ENCODE data around the gene ORMDL2. TPM values are rescaled to one million over a fixed set of nuclear protein-coding genes. Genes with fewer than 3 reads are reported as not detected.
A peak's percentile ranks its signal among the peaks of the same experiment; 100 is the strongest.
"Not testable (repeated sequence)": the region's sequence is repeated elsewhere in the genome, so short reads cannot be mapped to it uniquely, and the experiment has no call there.

The ORMDL2 gene
- total RNA-seq, 4 donors from 2014 or later = 17.7 to 39.2 (median 23.4) TPM

DNA sequence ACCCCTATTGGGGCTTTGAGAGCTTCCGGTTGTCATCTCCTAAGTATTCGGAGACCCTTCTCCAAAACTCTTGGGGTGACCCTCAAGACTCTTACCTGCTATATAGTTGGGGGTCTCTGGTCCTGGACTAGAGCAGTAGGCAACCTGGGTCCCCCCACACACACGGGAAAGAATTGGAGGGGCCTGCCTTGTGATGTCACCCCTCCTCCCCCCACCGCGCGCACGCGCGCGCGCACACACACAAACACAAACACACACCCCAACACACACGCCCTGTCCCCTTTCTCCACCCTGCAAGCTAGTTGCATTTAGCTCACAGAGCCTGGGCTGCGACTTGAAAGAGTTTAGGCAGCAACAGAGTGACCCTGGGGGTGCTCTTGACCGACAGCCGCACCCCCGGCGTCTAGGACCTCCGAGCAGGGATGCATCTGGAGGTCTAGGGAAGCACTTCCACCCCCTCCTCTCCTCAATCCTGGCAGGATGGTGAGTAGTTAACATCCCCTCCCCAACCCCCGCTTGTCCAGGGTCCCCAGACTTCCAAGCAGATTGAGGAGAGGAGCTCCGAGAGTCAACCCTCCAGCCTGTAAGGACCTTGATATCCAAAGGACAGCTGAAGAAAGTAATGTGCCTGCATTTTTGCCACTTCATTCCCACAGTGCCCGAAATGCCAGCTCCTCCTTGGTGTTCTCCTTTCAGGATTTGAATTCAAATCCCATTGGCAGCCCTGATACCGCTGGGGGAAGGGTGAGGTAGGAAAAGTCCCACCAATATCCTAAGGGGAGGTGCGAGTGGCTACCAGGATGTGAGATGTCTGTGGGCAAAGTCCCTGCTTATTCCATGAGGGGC, 13.0 kb downstream of the ORMDL2 start:
- 1 to 4% methylated on average over 21 to 23 of the region's 23 CpGs for WGBS, 2 donors
- TF ChIP-seq, protein P1, sequence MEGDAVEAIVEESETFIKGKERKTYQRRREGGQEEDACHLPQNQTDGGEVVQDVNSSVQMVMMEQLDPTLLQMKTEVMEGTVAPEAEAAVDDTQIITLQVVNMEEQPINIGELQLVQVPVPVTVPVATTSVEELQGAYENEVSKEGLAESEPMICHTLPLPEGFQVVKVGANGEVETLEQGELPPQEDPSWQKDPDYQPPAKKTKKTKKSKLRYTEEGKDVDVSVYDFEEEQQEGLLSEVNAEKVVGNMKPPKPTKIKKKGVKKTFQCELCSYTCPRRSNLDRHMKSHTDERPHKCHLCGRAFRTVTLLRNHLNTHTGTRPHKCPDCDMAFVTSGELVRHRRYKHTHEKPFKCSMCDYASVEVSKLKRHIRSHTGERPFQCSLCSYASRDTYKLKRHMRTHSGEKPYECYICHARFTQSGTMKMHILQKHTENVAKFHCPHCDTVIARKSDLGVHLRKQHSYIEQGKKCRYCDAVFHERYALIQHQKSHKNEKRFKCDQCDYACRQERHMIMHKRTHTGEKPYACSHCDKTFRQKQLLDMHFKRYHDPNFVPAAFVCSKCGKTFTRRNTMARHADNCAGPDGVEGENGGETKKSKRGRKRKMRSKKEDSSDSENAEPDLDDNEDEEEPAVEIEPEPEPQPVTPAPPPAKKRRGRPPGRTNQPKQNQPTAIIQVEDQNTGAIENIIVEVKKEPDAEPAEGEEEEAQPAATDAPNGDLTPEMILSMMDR (IDR thresholded peaks at IDR 0.05) = no peak
- TF ChIP-seq POLR2A (IDR thresholded peaks at IDR 0.05) = peak in 1 of 2 donors; percentile 70
- intact Hi-C loops (cut with DNase I) = loop anchor here (5.0 kb wide), 1 partner anchor 106 kb away; no protein-coding TSS in a partner anchor
- Histone ChIP-seq H3K4me3 (replicated peaks in 1 of 3) (peak overlapping the region; percentile 30 to 93 (median 71)), H3K4me1 (peaks cover 42 to 44% of the 10 kb centered on the region in 2 donors), H3K27ac (peak overlapping the region; percentile 88 to 91 (median 90)), H3K9me3 (no peaks in the 10 kb centered on the region), H3K36me3 (no peaks in the 10 kb centered on the region), H3K27me3 (no peaks in the 10 kb centered on the region)
- peak; percentile 73 to 74 for DNase-seq

DNA sequence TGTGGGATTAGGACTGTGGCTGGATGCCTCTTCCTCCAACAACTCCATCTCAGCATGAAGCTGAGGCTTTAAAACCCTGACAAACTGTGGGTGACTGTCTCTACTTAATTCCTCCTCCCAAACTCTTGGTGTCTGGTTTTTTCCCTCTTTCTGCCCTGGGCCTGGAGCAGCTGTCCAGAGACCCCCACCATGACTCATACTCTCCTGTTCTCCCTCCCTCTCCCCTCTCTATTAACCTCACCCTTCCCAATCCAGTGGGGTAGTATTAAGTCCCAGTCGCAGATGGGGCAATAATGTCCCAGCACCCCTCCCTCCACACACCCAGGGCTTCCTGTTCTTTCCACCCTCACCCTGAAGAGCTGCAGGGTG, 13.6 kb downstream of the ORMDL2 start:
- Histone ChIP-seq H3K4me3 (replicated peaks in 1 of 3) (peak overlapping the region in 1 of 3 donors; percentile 93), H3K36me3 (no peaks in the 10 kb centered on the region), H3K4me1 (peaks cover 36 to 39% of the 10 kb centered on the region in 2 donors), H3K27me3 (no peaks in the 10 kb centered on the region), H3K9me3 (no peaks in the 10 kb centered on the region), H3K27ac (peak overlapping the region in 2 of 3 donors; percentile 90 to 91)
- intact Hi-C loops (cut with DNase I) = loop anchor here (5.0 kb wide), 1 partner anchor 106 kb away; no protein-coding TSS in a partner anchor
- DNase-seq = no peak
- TF ChIP-seq, protein P1 (IDR thresholded peaks at IDR 0.05) = no peak
- no peak for TF ChIP-seq POLR2A (IDR thresholded peaks at IDR 0.05)
- 46 to 50% methylated on average over 1 of the region's 1 CpG for WGBS, 2 donors

DNA sequence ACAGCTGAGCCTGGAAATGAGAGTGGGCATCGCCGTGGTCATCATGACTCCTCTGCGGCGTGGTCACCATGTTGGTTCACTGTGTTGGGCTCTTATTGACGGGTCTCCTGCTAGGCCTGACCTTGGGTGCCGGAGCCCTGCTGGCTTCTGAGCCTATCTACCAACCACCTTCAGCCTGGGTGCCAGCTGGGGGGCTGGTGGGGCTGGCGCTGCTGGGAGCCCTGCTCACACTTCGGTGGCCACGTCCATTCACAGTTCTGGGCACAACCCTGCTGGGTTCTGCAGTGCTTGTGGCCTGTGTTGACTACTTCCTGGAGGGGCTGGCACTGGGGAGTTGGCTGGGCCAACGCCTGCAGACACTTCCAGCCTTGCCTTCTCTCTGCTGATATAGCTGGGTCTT, 15.2 kb downstream of the ORMDL2 start:
- Histone ChIP-seq H3K4me1 (peaks cover 20 to 25% of the 10 kb centered on the region in 2 donors), H3K4me3 (replicated peaks in 1 of 3) (no peak overlapping the region), H3K27ac (no peak overlapping the region), H3K36me3 (no peaks in the 10 kb centered on the region), H3K9me3 (no peaks in the 10 kb centered on the region), H3K27me3 (no peaks in the 10 kb centered on the region)
- DNase-seq = no peak
- intact Hi-C loops (cut with DNase I) = loop anchor here (5.0 kb wide), 1 partner anchor 104 kb away; no protein-coding TSS in a partner anchor
- TF ChIP-seq, protein P1 (IDR thresholded peaks at IDR 0.05) = no peak
- no peak for TF ChIP-seq POLR2A (IDR thresholded peaks at IDR 0.05)
- 86 to 90% methylated on average over 1 to 9 of the region's 10 CpGs for WGBS, 2 donors

DNA sequence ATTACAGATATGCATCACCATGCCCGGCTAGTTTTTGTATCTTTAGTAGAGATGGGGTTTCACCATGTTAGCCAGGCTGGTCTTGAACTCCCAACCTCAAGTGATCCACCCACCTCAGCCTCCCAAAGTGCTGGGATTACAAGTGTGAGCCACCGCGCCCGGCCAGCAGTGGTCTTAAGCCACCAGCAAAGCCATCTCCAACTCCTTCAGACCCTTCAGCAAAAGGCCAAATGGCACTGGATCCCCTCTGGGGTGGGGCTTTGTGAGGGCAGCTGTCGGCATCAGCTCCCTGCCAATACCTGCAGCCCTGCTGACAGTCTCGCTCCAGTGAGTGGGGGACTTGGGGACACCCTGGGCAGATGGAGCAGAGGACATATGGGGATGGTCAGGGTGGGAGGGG, 16.6 kb downstream of the ORMDL2 start:
- not testable (repeated sequence) for H3K9me3 ChIP-seq; H3K27ac ChIP-seq; H3K4me3 ChIP-seq (replicated peaks in 1 of 3); H3K36me3 ChIP-seq; H3K27me3 ChIP-seq; DNase-seq
- intact Hi-C loops (cut with DNase I) = loop anchor here (5.0 kb wide), 1 partner anchor 103 kb away; no protein-coding TSS in a partner anchor
- 98 to 100% methylated on average over 1 to 4 of the region's 6 CpGs for WGBS, 2 donors
- H3K4me1 ChIP-seq = peaks cover 10 to 15% of the 10 kb centered on the region in 2 donors

DNA sequence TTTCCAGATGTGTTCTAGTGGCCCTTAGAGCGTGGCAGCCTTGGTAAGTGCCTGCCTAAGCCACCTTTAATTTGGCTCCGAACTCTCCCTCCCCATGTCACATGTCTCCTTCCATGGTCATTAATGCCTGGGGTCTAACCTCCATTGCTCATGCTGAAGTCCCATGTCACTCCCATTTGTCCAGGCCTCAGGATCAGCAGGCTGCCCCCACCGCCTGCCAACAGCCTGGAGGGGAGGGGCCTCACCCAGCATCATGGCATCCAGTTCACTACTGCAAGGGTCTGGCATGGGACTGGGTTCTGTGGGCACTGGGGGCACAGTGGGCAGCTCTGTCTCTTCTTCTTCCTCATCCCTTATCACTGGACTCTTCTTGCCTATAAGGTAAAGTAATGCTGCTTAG, 20.5 kb downstream of the ORMDL2 start:
- 79 to 95% methylated on average over 3 of the region's 3 CpGs for WGBS, 2 donors
- intact Hi-C loops (cut with DNase I) = no loop called here
- no peak for DNase-seq

More for the DNA sequence above, 20.5 kb downstream of the ORMDL2 start:
- Histone ChIP-seq H3K4me3 (replicated peaks in 1 of 3) (no peak overlapping the region), H3K9me3 (no peaks in the 10 kb centered on the region), H3K4me1 (no peaks in the 10 kb centered on the region), H3K27ac (no peak overlapping the region), H3K36me3 (no peaks in the 10 kb centered on the region), H3K27me3 (no peaks in the 10 kb centered on the region)
- TF ChIP-seq, protein P1 (IDR thresholded peaks at IDR 0.05) = no peak
- TF ChIP-seq POLR2A (IDR thresholded peaks at IDR 0.05) = no peak

Data from thyroid gland (tissue), 4 donors.